Effector CD8-positive, alpha-beta T cell (primary cell): ENCODE measurements around the gene SNAI3.
A peak's percentile ranks its signal among the peaks of the same experiment; 100 is the strongest.

Source experiments
- DNase-seq: peaks from one replicate; lab custom pipeline; 2025; lab: John Stamatoyannopoulos, UW
- total RNA-seq, 4 experiments: gene quantifications; one replicate each; lab custom pipeline; 2026; lab: John Stamatoyannopoulos, UW

SNAI3 gene
- 15.3 to 35.8 (median 22.4) reads per million in 4 experiments for total RNA-seq

DNA sequence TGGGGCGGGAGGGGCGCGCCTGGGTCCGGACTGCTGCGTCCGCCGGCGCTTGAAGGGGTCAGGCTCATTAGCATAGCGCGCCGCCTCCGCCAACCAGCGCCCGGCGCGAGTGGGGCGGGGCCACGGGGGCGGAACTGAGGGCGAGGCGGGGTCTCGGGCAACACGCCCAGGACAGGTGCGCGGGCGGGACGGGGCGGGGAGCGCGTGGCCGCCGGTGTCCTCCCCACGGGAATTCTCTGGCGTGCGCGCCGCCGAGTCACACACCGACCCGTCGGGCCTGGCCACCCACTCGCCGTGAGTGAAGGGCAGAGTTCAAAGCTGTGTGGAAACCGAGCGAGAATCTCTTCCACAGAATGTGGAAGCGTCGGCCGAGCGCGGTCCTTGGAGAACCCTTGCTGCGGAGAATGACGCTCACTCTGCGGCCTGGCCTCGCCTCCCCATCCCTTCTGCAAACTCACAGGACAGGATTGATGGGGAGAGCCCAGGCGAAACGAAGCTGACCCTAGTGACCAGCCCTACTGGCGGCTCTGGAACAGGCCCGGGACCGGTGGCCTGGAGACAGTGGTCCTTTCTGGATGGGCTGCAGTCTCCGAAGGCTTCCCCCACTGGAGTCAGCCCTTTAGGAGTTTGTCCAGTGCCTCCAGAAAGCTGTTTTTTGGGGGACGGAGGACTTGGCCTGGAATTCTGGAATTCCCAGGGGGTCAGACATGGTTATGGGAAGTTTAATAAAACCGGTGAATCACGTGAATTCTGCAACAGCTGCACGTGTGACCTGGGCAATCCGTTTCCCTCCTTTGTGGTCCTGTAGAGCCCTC lies at the start of gene SNAI3:
SNAI3 (minus strand) TSS at position 69 of the 815 bp plus-strand sequence. CDS start 101 bp downstream, outside the sequence.
- peak; percentile 79 for DNase-seq

DNA sequence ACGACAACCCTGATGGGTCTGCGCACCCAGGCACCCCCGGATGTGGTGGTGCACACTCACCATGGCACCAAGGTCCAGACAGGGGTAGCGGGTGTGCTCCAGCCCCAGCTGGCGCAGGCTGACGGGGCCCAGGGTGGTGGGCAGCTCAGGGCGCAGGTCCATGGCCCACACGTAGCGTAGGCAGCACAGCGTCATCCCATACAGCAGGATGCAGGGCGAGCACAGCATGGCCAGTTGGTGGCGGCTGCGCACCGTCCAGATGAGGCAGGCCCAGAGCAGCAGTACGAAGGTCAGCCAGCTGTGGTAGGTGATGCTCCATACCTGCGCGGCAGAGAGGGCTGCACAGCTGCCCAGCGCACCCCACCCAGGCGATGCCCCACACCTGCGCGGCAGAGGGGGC lies 49.8 kb upstream of the SNAI3 start:
- no peak for DNase-seq

DNA sequence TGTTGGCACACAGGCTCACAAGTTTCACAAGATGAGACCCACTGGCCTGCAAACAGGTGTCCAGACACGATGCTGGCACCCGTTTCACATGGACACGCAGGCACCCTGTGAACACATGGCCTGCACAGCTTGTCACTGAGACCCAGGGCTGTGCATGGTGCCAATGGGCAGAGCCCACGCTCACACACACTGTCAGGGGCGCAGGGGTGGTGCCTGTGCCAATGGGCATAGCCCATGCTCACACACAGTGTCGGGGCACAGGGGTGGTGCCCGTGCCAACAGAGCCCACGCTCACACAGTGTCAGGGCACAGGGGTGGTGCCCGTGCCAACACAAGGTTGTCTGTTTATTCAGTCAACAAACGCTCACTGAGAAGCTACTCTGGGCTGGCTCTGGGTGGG lies 49.3 kb upstream of the SNAI3 start:
- DNase-seq, result no peak

DNA sequence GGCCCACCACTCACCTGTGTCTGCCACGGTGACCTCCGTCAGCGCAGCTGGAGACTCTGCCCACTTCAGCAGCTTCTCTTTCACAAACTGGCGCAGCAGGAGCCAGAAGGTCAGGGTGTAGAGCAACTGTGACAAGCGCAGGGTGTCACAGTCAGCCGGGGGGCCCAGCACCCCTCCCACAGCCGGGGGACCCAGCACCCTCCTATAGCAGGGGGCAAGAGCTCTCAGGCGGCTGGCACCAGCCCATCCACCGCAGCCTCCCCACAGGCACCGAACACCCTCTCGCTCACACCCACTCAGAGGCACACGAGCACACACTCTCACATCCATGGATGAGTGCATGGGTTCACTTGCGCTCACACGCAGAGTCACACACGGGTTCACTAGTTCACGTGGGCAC lies 48.8 kb upstream of the SNAI3 start:
- DNase-seq, result no peak

DNA sequence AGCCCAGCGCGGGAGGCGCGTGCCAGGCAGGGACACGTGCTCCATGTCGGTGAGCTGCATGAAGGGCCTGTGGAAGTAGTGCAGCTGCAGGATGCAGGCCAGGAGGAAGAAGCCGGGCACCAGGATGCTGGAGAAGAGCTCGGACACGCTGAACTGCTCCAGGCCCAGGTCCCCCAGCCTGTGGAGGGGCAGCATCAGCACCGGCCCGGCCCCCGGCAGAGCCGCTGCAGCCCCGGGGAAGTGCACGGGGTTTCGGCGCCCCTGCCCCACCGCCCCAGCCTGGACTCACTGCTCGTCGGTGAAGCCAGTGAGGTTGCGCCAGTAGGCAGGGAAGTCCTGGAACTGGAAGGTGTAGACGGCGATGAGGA lies 48.0 kb upstream of the SNAI3 start:
- no peak for DNase-seq

DNA sequence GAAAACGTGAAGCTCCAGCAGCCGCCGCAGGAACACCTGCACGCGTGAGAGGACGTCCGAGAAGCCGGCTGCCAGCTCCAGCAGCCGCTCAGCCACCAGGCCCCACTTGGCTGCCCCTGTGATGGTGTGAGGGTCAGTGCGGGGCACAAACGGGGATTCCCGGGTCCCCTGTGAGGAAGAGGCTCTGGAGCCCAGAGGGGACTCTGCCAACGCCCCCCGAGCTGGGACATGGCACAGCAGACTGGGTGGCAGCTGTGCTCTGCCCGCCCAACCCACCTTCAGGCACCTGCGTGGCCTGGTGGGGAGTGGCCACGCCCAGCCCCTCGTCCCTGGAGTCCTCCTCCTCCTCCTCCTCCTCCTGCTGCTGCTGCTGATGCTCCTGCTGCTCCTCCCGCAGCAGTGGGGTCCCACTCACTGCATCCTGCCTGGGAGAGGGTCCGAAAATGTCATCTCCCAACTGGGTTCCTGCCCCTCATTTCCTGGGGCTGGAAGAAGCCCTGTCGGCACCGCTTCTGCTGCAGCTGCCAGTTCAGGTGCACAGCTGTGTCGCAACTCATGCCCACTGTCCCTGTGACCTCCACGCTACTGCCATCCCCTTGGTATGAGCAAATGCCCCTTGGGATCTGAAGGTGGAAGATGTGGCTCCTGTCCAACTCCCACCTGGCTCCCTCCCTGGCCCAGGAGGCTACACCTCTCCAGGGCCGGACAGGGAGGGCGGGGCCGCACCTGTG lies 47.5 kb upstream of the SNAI3 start:
- no peak for DNase-seq

DNA sequence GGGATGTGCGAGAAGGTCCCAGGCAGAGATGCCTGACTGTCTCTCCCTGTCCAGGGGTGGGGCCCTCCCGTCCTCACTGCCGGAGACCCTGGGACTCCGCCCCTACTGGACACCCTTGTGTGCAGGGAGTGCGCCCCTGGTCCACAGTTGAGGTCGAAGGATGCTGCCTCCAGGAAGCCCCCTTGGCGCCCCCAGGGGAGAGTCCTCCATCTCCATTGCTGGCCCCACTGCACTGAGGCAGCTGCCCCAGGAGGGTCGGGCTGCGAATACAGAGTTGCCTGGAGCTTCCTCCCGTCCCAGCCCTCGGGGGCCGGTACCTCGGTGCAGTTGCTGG lies 46.6 kb upstream of the SNAI3 start:
- no peak for DNase-seq

DNA sequence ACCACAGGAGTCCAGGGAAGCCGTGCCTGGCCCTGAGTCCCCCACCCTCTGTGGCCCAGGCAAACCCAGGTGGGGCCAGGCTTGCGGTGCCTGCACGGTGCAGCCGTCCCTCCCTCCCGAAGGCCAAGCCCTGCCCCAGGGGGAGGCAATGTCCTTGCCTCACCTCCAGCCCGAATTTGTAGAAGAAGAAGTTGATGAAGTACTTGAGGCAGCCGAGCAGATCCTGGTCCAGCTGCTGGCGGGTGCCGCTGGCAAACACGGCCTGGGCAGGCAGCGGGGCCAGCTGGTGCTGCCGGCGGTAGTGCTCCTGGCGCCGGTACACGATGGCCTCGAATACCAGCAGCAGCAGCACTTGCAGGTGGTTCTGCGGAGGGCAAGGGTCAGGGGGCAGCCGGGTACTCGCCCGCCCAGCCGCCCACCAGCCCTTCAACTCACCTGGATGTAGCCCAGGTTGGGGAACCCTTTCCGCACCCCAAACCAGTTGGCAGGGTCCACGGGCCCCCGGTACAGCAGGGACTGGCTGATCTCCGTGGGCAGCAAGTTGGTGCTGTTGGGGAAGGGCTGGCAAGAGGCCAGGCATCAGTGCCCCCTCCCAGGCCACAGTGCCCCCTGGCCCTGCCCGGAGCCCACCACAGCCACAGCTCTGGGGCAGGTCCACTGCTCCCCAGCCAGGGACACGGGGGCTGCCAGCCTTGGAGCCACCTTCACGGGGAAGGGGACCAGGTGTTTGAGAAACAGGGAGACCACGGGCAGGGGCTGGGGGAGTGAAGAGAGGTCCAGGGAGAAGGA lies 46.1 kb upstream of the SNAI3 start:
- no peak for DNase-seq

DNA sequence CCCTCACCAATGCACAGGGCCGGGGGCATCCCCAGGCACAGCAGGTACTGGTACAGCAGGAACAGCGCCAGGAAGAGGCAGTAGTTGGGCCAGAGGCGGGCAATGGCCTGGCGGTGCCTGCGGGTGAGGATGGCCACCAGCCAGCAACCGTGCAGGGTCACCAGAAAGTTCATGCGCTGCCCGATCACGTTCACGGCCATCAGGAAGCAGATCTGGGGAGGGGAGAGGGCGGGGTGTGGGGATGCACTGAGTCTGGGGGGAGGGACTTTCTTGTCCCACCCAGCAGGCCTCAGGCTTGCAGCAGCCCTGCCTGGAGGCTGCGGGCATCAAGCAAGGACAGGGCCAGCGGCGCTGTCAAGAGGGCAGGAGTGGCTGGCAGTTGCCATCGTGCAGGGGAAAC lies 45.4 kb upstream of the SNAI3 start:
- DNase-seq, result no peak

DNA sequence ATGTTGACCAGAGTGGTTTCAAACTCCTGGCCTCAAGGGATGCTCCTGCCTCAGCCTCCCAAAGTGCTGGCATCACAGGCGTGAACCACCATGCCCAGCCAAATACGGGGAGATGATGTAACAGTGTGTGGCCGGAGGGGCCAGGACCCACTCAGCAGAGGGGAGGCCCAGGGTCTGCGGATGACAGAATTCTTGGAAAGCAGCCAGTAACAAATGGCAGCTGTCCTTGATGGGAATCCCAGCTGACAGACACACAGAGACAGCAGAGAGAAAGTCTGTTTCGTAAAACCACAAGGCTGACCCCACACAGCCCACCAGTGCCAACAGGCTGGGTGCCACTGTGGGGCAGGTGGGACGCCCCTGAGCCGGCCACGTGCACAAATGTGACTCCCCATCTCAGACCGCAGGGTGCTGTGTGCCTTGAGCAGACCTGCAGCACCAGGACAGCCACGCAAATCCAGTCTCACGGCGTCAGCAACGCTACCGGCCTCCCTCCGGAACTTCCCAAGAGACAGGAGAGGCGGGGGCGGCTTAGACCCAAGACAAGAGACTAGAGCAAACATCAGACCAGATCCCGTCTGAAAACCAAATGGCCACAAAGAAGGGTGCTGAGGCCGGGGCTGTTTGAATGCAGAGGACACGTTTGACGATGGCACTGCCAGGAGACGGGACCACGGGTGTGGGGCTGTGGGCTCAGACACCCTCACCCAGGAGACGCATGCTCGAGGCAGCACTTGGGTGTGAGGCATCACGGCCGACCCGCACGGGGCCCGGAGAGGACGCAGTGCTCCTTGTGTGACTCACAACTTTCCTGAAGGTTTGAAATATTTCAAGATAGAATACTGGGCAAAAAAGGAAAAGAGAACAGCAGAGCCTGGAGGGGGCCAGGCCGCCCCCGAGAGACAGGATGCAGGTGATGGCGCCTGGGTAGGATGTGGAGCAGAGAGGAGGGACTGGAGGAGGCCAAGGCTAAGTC lies 44.6 kb upstream of the SNAI3 start:
- no peak for DNase-seq

DNA sequence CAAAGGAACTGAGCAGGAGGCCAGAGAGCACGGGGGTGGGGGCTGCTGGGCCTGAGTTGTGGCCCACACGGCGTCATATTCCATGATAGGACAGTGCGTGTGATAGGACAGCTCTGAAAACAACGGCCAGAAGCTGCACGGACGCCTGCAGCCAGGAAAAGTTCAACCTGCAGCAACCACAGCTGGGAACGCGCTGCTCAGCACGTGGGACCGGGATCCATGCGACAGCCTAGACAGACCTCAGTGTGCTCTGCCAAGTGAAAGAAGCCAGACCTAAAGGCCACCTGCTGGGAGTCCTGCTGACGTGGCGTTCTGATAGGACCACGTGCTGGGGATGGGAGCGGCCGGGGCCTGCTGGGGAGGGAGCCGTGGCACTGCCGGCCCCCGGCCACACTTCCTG lies 41.6 kb upstream of the SNAI3 start:
- no peak for DNase-seq

DNA sequence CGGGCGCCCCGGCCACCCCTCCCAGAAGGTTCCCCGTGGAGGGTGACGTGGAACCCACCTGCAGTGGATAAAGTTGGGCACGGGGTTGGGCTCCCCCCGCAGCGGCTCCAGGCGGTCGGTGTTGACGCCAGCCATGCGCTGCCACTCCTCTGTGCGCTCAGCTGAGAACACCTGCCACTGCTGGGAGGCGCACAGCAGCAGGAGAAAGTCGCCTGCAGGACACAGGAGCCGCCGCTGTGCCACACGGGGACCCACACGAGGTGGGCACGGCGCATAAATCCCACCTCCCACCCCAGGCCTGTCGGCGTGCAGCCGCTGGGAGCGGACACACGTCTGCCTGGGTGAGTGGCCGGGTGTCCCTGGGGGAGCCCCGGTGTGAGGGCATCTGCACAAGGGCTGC lies 40.7 kb upstream of the SNAI3 start:
- DNase-seq, result no peak

DNA sequence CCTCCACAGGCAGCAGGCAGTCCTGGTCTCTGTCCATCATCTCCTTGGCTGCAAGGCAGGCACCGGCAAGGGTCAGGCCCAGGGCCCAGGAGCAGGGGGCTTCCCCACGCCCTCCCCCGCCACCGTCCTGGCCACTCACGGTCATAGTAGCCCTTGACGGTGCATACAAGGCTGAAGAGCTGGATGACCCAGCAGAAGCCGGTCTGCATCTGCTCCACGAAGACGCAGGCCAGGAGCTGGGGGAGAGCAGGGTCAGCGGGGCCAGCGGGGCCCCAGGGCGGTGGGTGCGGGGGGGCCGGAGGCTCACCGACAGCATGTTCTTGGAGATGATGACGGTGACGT lies 40.1 kb upstream of the SNAI3 start:
- no peak for DNase-seq

DNA sequence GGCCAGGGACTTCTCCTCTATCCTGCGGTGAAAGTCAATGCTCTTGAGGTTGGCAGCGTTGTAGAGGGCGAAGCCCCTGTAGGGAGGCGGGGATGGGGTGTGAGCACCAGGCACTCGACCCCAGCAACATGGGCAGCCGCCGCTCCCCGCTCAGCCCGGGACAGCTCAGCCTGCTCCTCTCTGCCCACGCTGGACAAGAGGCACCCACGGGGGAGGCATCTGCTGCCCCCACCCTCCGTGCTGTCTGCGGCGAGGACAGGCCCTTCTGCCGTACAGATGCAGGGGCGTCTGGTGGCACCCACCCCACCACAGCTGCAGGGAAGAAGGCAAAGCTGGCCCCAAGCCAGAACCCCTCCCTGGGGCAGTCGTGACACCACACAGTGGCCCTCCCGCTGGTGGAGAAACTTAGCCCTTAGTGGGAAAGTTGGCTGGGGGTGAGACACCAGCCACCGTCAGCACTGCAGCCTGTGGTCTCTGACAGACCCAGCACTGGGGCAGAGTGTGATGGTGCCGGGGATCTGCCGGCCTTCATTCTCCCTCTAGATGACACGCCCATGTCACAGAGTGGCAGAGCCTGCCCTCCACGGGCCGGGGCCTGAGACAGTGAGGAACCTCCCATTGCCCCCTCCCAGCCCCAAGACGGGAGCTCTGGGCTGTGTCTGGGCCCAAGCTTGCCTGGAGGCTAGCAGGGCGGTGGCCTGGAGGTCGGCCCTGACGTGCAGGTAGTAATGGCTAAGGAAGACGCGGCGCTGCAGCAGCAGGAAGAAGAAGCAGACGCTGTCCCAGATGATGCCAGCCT lies 39.5 kb upstream of the SNAI3 start:
- no peak for DNase-seq

DNA sequence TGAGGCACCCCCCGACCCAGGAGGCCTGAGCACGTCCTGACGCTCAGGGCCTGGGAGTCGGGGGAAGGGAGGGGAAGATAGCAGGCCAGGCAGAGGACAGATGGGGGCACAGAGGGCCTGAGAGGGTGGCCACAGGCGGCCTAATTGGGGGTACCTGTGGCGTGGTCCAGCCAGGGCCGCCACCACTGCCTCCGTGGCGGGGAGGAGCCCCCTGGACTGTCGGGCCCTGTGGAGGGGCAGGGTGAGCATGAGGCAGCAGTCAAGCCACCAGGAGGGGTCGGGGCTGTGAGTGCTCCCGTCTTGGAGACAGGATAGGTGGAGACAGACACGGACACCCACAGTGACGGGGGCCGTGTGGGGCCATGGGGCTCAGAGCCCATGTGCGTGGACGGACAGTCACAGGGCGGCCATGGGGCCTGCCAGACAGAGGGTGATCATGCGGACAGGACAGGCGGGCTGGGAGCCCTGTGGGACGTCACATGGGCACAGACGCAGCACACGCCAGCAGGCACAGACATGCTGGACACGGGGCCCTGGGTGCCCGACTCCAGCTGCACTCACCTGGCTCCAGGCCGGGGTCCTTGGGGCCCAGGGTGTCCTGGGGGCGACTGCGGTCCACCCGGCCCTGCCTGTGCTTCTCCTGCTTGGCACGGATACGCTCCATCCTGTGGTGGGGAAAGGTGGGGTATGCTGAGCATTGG lies 38.7 kb upstream of the SNAI3 start:
- no peak for DNase-seq

DNA sequence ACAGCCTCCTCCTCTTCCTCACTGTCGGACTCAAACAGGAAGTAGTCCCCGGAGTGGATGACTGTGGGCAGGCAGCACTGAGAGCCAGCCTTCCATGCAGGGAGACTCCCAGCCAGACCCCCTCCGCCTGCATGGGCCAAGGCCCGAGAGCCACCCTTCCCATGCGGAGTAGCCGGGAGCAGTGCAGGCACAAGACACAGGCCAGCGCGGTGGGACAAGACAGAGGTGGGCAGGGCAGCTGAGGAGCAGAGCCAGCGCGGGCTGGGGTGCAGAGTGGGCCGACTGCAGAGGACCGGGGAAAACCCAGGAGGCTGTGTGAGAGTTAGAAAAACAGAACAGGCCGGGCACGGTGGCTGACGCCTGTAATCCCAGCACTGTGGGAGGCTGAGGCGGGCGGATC lies 37.6 kb upstream of the SNAI3 start:
- DNase-seq, result no peak

DNA sequence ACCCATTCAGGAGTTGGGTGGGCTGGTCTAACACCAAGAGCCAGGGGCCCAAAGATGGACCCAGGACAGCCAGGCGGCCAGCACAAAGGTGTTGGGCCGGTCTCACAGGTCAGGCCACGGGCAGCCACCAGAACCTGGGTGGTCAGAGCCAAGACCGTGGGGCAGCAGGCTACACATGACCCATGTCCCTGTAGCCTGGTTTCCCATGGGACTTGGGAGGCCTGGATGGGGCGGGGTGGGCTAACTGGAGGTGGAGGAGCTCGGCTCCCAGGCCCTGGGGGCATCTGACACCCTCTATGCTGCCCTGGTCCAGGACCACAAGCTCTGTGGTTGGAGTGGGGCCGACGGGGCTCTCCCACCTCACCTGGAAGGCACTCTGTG lies 37.2 kb upstream of the SNAI3 start:
- DNase-seq, result no peak

DNA sequence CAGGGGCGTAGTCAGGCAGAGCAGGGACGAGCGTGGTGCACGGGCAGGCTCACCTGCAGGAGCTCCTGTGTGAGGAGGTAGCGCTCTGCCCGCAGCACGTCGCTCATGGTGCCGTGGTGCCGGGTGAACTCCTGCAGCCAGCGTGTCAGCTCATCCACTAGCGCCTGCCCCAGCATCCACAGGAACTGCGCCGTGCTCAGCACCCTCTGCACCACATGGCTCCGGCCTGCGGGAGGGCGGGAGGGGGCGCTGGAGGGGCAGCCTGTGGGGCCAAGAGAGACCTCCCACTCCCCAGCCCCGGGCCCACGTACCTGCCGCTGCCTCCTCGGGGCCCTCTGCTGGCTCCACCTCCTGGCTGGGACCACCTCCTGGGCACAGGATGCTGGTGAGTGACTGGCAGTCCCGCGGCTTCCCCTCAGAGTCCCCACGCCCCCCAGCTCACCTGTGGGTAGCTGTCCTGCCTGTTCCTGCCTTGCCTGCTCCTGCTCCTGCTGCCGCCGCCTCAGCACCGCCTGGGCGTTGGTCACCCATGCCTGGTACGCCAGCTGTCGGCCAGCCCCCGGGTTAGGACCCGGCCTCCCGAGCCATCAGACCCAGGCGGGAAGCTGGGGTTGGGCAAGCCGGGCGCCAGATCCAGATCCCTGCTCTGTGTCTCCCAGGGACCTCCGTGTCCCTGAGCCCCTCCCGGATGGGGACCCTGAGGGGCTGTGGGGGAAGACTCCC lies 36.6 kb upstream of the SNAI3 start:
- no peak for DNase-seq
